Epidermal melanocyte (primary cell): Measurements from ENCODE around the gene KLHL5.
"Not testable (repeated sequence)": the region's sequence is repeated elsewhere in the genome, so short reads cannot be mapped to it uniquely, and the experiment has no call there.

Experiments used
- DNase-seq: peaks from one replicate; pipeline ENCODE4 v3.0.0; 2011; ENCODE audit warnings: low spot score; ENCODE audit not compliant: insufficient read length

Gene KLHL5

GRCh38 chr4:39062094-39062769 is at the start of gene KLHL5:
TSS of gene KLHL5 (plus strand) at chr4:39062232. CDS start at chr4:39062653, 421 bp downstream.
- DNase-seq: peak; percentile 35

- no peak for DNase-seq
Observed at GRCh38 chr4:39014028-39014427, 48.0 kb upstream of the KLHL5 start.

GRCh38 chr4:39020130-39020529 is 41.9 kb upstream of the KLHL5 start:
- no peak for DNase-seq

GRCh38 chr4:39021631-39022030 is 40.4 kb upstream of the KLHL5 start:
- no peak for DNase-seq

GRCh38 chr4:39022241-39022640 is 39.8 kb upstream of the KLHL5 start:
- no peak for DNase-seq

- DNase-seq: no peak
Observed at GRCh38 chr4:39023059-39023458, 39.0 kb upstream of the KLHL5 start.

GRCh38 chr4:39024311-39024865 is 37.6 kb upstream of the KLHL5 start:
- DNase-seq: no peak

GRCh38 chr4:39025552-39026085 is 36.4 kb upstream of the KLHL5 start:
- DNase-seq: no peak

- no peak for DNase-seq
Observed at GRCh38 chr4:39026096-39026495, 35.9 kb upstream of the KLHL5 start.

- no peak for DNase-seq
Observed at GRCh38 chr4:39029752-39030694, 32.0 kb upstream of the KLHL5 start.

- DNase-seq: no peak
Observed at GRCh38 chr4:39030725-39031124, 31.3 kb upstream of the KLHL5 start.

- DNase-seq: not testable (repeated sequence)
Observed at GRCh38 chr4:39031590-39032020, 30.4 kb upstream of the KLHL5 start.

GRCh38 chr4:39032218-39033085 is 29.6 kb upstream of the KLHL5 start, which contains the start of gene TMEM156:
TSS of gene TMEM156 (minus strand) at chr4:39032409. CDS start at chr4:39032313, 96 bp downstream.
- DNase-seq: no peak

GRCh38 chr4:39036172-39036571 is 25.9 kb upstream of the KLHL5 start:
- DNase-seq: no peak

GRCh38 chr4:39037491-39037825 is 24.6 kb upstream of the KLHL5 start:
- DNase-seq: no peak

- no peak for DNase-seq
Observed at GRCh38 chr4:39037941-39038340, 24.1 kb upstream of the KLHL5 start.

- DNase-seq: no peak
Observed at GRCh38 chr4:39039108-39039507, 22.9 kb upstream of the KLHL5 start.

- no peak for DNase-seq
Observed at GRCh38 chr4:39042366-39042765, 19.7 kb upstream of the KLHL5 start.

GRCh38 chr4:39043058-39043860 is 18.8 kb upstream of the KLHL5 start:
- no peak for DNase-seq

GRCh38 chr4:39043861-39044363 is 18.1 kb upstream of the KLHL5 start:
- no peak for DNase-seq
